ENCODE results near the gene SLC11A1. TPM values are rescaled to one million over a fixed set of nuclear protein-coding genes. Genes with fewer than 3 reads are reported as not detected.

Gene SLC11A1
- total RNA-seq, 3 donors from 2014 or later (not counting 1 experiment from before 2014, with no cell fraction given) = 17.9 to 53.5 (median 35.5) TPM

GRCh38 chr2:218395826-218396687 lies 14.0 kb downstream of the SLC11A1 start:
- no peaks in the 10 kb centered on the region for H3K36me3 Mint-ChIP-seq
- Histone ChIP-seq H3K9me3 (ENCODE audit: control insufficient read depth, insufficient read depth, low read length) (no peaks in the 10 kb centered on the region), H3K27me3 (ENCODE audit: control insufficient read depth, insufficient read depth, low read length) (no peaks in the 10 kb centered on the region), H3K4me3 (ENCODE audit: low read length) (peak overlapping the region; percentile 59), H3K36me3 (ENCODE audit: control insufficient read depth, insufficient read depth, low read length) (peaks cover 1% of the 10 kb centered on the region), H3K4me1 (ENCODE audit: control insufficient read depth, insufficient read depth, low read length) (peaks cover 63% of the 10 kb centered on the region), H3K27ac (ENCODE audit: low read length) (peak overlapping the region; percentile 83)
- intact Hi-C loops (cut with micrococcal nuclease) = loop anchor here (1.0 to 5.0 kb wide), 9 partner anchors 10 to 501 kb away; partner anchors contain the start of genes ARPC2, CNOT9, TMBIM1 and USP37
- no peaks in the 10 kb centered on the region for H3K27me3 Mint-ChIP-seq (ENCODE audit: low read depth in 2 of 2)
- peak; percentile 80 for TF ChIP-seq CTCF (IDR thresholded peaks at IDR 0.05)
- peaks cover 39 to 58% of the 10 kb centered on the region in 2 donors for H3K4me1 Mint-ChIP-seq
- H3K9me3 Mint-ChIP-seq = no peaks in the 10 kb centered on the region
- peak overlapping the region; percentile 98 for H3K27ac Mint-ChIP-seq
- peak overlapping the region; percentile 94 for H3K4me3 Mint-ChIP-seq
- DNase-seq (peak; percentile 90 to 97), ATAC-seq (peak; percentile 62 to 82 (median 71))
- 3% methylated on average over 54 of the region's 57 CpGs for WGBS (ENCODE audit: insufficient coverage)

- DNase-seq (peak; percentile 71 to 87), ATAC-seq (peak; percentile 2 to 14 (median 6))
- Mint-ChIP-seq H3K4me3 (peak overlapping the region; percentile 94), H3K27ac (peak overlapping the region; percentile 98), H3K27me3 (ENCODE audit: low read depth in 2 of 2) (no peaks in the 10 kb centered on the region), H3K9me3 (no peaks in the 10 kb centered on the region), H3K4me1 (peaks cover 44 to 66% of the 10 kb centered on the region in 2 donors), H3K36me3 (no peaks in the 10 kb centered on the region)
- under 1% methylated on average over 27 of the region's 27 CpGs for WGBS (ENCODE audit: insufficient coverage)
- TF ChIP-seq CTCF (IDR thresholded peaks at IDR 0.05) = no peak
- intact Hi-C loops (cut with micrococcal nuclease) = loop anchor here (1.0 to 5.0 kb wide), 8 partner anchors 9 to 500 kb away; partner anchors contain the start of genes ARPC2, CNOT9, TMBIM1 and USP37
- Histone ChIP-seq H3K27me3 (ENCODE audit: control insufficient read depth, insufficient read depth, low read length) (no peaks in the 10 kb centered on the region), H3K4me3 (ENCODE audit: low read length) (peak overlapping the region; percentile 59), H3K36me3 (ENCODE audit: control insufficient read depth, insufficient read depth, low read length) (peaks cover 8% of the 10 kb centered on the region), H3K9me3 (ENCODE audit: control insufficient read depth, insufficient read depth, low read length) (no peaks in the 10 kb centered on the region), H3K4me1 (ENCODE audit: control insufficient read depth, insufficient read depth, low read length) (peaks cover 71% of the 10 kb centered on the region), H3K27ac (ENCODE audit: low read length) (peak overlapping the region; percentile 83)
Measured at GRCh38 chr2:218396688-218397462, 14.8 kb downstream of the SLC11A1 start.

- Histone ChIP-seq H3K27ac (ENCODE audit: low read length) (peak overlapping the region; percentile 83), H3K4me3 (ENCODE audit: low read length) (peak overlapping the region; percentile 59), H3K36me3 (ENCODE audit: control insufficient read depth, insufficient read depth, low read length) (peaks cover 13% of the 10 kb centered on the region), H3K27me3 (ENCODE audit: control insufficient read depth, insufficient read depth, low read length) (no peaks in the 10 kb centered on the region), H3K9me3 (ENCODE audit: control insufficient read depth, insufficient read depth, low read length) (no peaks in the 10 kb centered on the region), H3K4me1 (ENCODE audit: control insufficient read depth, insufficient read depth, low read length) (peaks cover 76% of the 10 kb centered on the region)
- H3K36me3 Mint-ChIP-seq = no peaks in the 10 kb centered on the region
- intact Hi-C loops (cut with micrococcal nuclease) = loop anchor here (2.0 to 5.0 kb wide), 6 partner anchors 31 to 500 kb away; partner anchors contain the start of genes ARPC2, CNOT9, TMBIM1 and USP37
- WGBS (ENCODE audit: insufficient coverage) = 4% methylated on average over 11 of the region's 12 CpGs
- H3K27me3 Mint-ChIP-seq (ENCODE audit: low read depth in 2 of 2) = no peaks in the 10 kb centered on the region
- H3K4me3 Mint-ChIP-seq = peak overlapping the region; percentile 94
- no peaks in the 10 kb centered on the region for H3K9me3 Mint-ChIP-seq
- no peak for TF ChIP-seq CTCF (IDR thresholded peaks at IDR 0.05)
- peak overlapping the region; percentile 98 for H3K27ac Mint-ChIP-seq
- H3K4me1 Mint-ChIP-seq = peaks cover 44 to 72% of the 10 kb centered on the region in 2 donors
- DNase-seq (no peak), ATAC-seq (no peak)
Measured at GRCh38 chr2:218397463-218397819, 15.4 kb downstream of the SLC11A1 start.
